Measurements from ENCODE around the gene KIN. TPM values are rescaled to one million over a fixed set of nuclear protein-coding genes. Genes with fewer than 3 reads are reported as not detected.

Gene KIN
- polyA plus RNA-seq, 2 of the 4 experiments (the other 2 are of a cell fraction) = 8.3 to 19.0 TPM

GRCh38 chr10:7792541-7792940, 4.7 kb upstream of the KIN start:
- no peak overlapping the region for H3K4me3 ChIP-seq
- ATAC-seq (no peak), DNase-seq (ENCODE audit: low read depth in 1 of 2, low spot score in 1 of 2) (no peak), FAIRE-seq (no peak)
- H3K27ac ChIP-seq = no peak overlapping the region
- ChIA-PET POLR2A (interaction anchor here (0.7 to 1.5 kb wide), 2 partner anchors 13 to 26 kb away, joined by 4 to 5 read pairs; partner anchors contain the start of gene TAF3), CTCF (interaction anchor here (1.1 to 3.4 kb wide), 4 partner anchors 13 to 1416 kb away, joined by 3 to 8 read pairs (median 4); no protein-coding TSS in a partner anchor)
- TF ChIP-seq EHMT2 (IDR thresholded peaks at IDR 0.05; ENCODE audit: low read depth) = no peak
- TF ChIP-seq RARB (CRISPR knock-in tag; IDR thresholded peaks at IDR 0.05) = no peak
- TF ChIP-seq PHF8 (IDR thresholded peaks at IDR 0.05; ENCODE audit: borderline replicate concordance, low read depth) = no peak
- TF ChIP-seq HOXA7 (CRISPR knock-in tag; IDR thresholded peaks at IDR 0.05) = no peak
- TF ChIP-seq ESRRA (IDR thresholded peaks at IDR 0.05; ENCODE audit: borderline replicate concordance, low read length) = no peak
- TF ChIP-seq POLR2A (IDR thresholded peaks at IDR 0.05; ENCODE audit: low read length) = no peak
- TF ChIP-seq FOSB (CRISPR knock-in tag; IDR thresholded peaks at IDR 0.05) = no peak
- no peak for TF ChIP-seq NFE2L2 (conservative IDR thresholded peaks at IDR 0.05; ENCODE audit: low read length)
- no peak for TF ChIP-seq EHF (CRISPR knock-in tag; IDR thresholded peaks at IDR 0.05)
- TF ChIP-seq RCOR1 (IDR thresholded peaks at IDR 0.05; ENCODE audit: low read depth, low read length) = no peak
- TF ChIP-seq JUN (IDR thresholded peaks at IDR 0.05) = no peak
- TF ChIP-seq BHLHE40 (IDR thresholded peaks at IDR 0.05; ENCODE audit: low read depth, low read length) = no peak
- no peak for TF ChIP-seq CBX8 (IDR thresholded peaks at IDR 0.05)
- no peak for TF ChIP-seq TFCP2L1 (CRISPR knock-in tag; IDR thresholded peaks at IDR 0.05)
- TF ChIP-seq USF2 (IDR thresholded peaks at IDR 0.05) = no peak
- TF ChIP-seq MYC (IDR thresholded peaks at IDR 0.05; ENCODE audit: borderline replicate concordance, low read length) = no peak
- no peak for TF ChIP-seq MAZ (IDR thresholded peaks at IDR 0.05; ENCODE audit: borderline replicate concordance, low read depth, low read length)
- no peak for TF ChIP-seq HEYL (CRISPR knock-in tag; IDR thresholded peaks at IDR 0.05)
- no peak for TF ChIP-seq BCL3 (IDR thresholded peaks at IDR 0.05)
- TF ChIP-seq SREBF2 (IDR thresholded peaks at IDR 0.05) = no peak
- H3K9me3 ChIP-seq = no peaks in the 10 kb centered on the region
- WGBS (ENCODE audit: missing lambda C conversion rate) = 83% methylated on average over 1 of the region's 1 CpG
- H3K4me1 ChIP-seq = peaks cover 22% of the 10 kb centered on the region
- no peak overlapping the region for H3K4me2 ChIP-seq

GRCh38 chr10:7789390-7789789, 1.6 kb upstream of the KIN start:
- H3K4me1 ChIP-seq = peaks cover 19% of the 10 kb centered on the region
- peak overlapping the region; percentile 80 for H3K4me2 ChIP-seq
- TF ChIP-seq ZSCAN20 (CRISPR knock-in tag; IDR thresholded peaks at IDR 0.05) (no peak), JUNB (IDR thresholded peaks at IDR 0.05) (no peak), EHMT2 (IDR thresholded peaks at IDR 0.05; ENCODE audit: low read depth) (no peak), TFCP2L1 (CRISPR knock-in tag; IDR thresholded peaks at IDR 0.05) (no peak), CEBPB (IDR thresholded peaks at IDR 0.05) (no peak)
- ChIA-PET CTCF (interaction anchor here (1.0 kb wide), 1 partner anchor 102 kb away, joined by 3 read pairs; no protein-coding TSS in a partner anchor), POLR2A (interaction anchor here (2.1 kb wide), 2 partner anchors 8 to 29 kb away, joined by 25 to 30 read pairs; partner anchors contain the start of gene TAF3)
- FAIRE-seq (no peak), DNase-seq (ENCODE audit: low read depth in 1 of 2, low spot score in 1 of 2) (no peak), ATAC-seq (no peak)
- 28% methylated on average over 3 of the region's 3 CpGs for WGBS (ENCODE audit: missing lambda C conversion rate)
- peak overlapping the region in 1 of 2 experiments; percentile 94; a peak in 1 of 6 replicates for H3K27ac ChIP-seq
- no peaks in the 10 kb centered on the region for H3K9me3 ChIP-seq
- peak overlapping the region; percentile 99 for H3K4me3 ChIP-seq

- Histone ChIP-seq H3K4me1 (peaks cover 19% of the 10 kb centered on the region), H3K27ac (peak overlapping the region; percentile 94 to 97), H3K4me3 (peak overlapping the region; percentile 99), H3K4me2 (peak overlapping the region; percentile 80), H3K9me3 (no peaks in the 10 kb centered on the region)
- no peak for FAIRE-seq
- peak; percentile 44 to 46; a peak in 5 of 6 replicates for ATAC-seq
- DNase-seq (ENCODE audit: low read depth in 1 of 2, low spot score in 1 of 2) = no peak
- WGBS (ENCODE audit: missing lambda C conversion rate) = 6% methylated on average over 21 of the region's 25 CpGs
- no peak for TF ChIP-seq NR3C1 (IDR thresholded peaks at IDR 0.05)
- no peak for TF ChIP-seq SMC3 (IDR thresholded peaks at IDR 0.05)
- TF ChIP-seq JUNB (IDR thresholded peaks at IDR 0.05) = no peak
- TF ChIP-seq HDAC2 (IDR thresholded peaks at IDR 0.05) = no peak
- TF ChIP-seq NFE2L2 (conservative IDR thresholded peaks at IDR 0.05; ENCODE audit: low read length) = no peak
- TF ChIP-seq HOXB13 (CRISPR knock-in tag; IDR thresholded peaks at IDR 0.05; ENCODE audit: low read depth) = no peak
- TF ChIP-seq TFCP2L1 (CRISPR knock-in tag; IDR thresholded peaks at IDR 0.05) = no peak
- TF ChIP-seq CBX2 (IDR thresholded peaks at IDR 0.05; ENCODE audit: borderline replicate concordance, low read depth) = no peak
- TF ChIP-seq TP53 (CRISPR knock-in tag; IDR thresholded peaks at IDR 0.05) = no peak
- TF ChIP-seq MAZ (IDR thresholded peaks at IDR 0.05; ENCODE audit: borderline replicate concordance, low read depth, low read length) = no peak
- TF ChIP-seq GATA3 (IDR thresholded peaks at IDR 0.05; ENCODE audit: borderline replicate concordance) = no peak
- no peak for TF ChIP-seq USF2 (IDR thresholded peaks at IDR 0.05)
- TF ChIP-seq FOXS1 (CRISPR knock-in tag; IDR thresholded peaks at IDR 0.05) = no peak
- no peak for TF ChIP-seq BCL3 (IDR thresholded peaks at IDR 0.05)
- CTCF ChIA-PET = interaction anchor here (1.0 to 1.1 kb wide), 3 partner anchors 9 to 102 kb away, joined by 3 to 6 read pairs (median 3); no protein-coding TSS in a partner anchor
- POLR2A ChIA-PET = interaction anchor here (1.0 to 2.1 kb wide), 7 partner anchors 9 to 88 kb away, joined by 3 to 30 read pairs (median 5); partner anchors contain the start of gene TAF3
Measured at GRCh38 chr10:7788639-7789286, 970 bp upstream of the KIN start.
